Measurements from ENCODE around the gene MAP2. TPM values are rescaled to one million over a fixed set of nuclear protein-coding genes. Genes with fewer than 3 reads are reported as not detected.

Gene MAP2
- total RNA-seq, 1 experiment from 2014 or later: 7.4 TPM

- TF ChIP-seq TCF7L2 (IDR thresholded peaks at IDR 0.05; ENCODE audit: borderline replicate concordance, extremely low read depth, insufficient read depth, insufficient read length): no peak
- no peak for TF ChIP-seq FOSL1 (IDR thresholded peaks at IDR 0.05; ENCODE audit: low read depth)
Observed at GRCh38 chr2:209512971-209513370, 89.1 kb downstream of the MAP2 start (continued).

- H3K27ac ChIP-seq (ENCODE audit: low read depth, low read length): no peak overlapping the region
- no peak overlapping the region for H3K9ac ChIP-seq (ENCODE audit: low read length)
- H4K20me1 ChIP-seq (ENCODE audit: insufficient read depth): no peaks in the 10 kb centered on the region
- H3K79me2 ChIP-seq (ENCODE audit: insufficient read depth, low read length): no peaks in the 10 kb centered on the region
- BruUV-seq (replicated peaks): no TSS peak
- no peaks in the 10 kb centered on the region for H3K4me1 ChIP-seq (ENCODE audit: control insufficient read depth in 1 of 2, insufficient read depth in 2 of 2, low read length in 2 of 2)
- ChIA-PET RAD21 (ENCODE audit: low non-redundant PET in 1 of 2, low total read pairs in 2 of 2, uncharacterized antibody in 2 of 2, unreplicated experiment in 2 of 2) (no interaction called here), POLR2A (no interaction called here), CTCF (no interaction called here)
- H3K9me3 ChIP-seq (ENCODE audit: control insufficient read depth in 1 of 2, insufficient read depth in 1 of 2, low read depth in 1 of 2, low read length in 2 of 2): no peaks in the 10 kb centered on the region
- TF ChIP-seq MAX (IDR thresholded peaks at IDR 0.05) (no peak), EZH2 (IDR thresholded peaks at IDR 0.05) (no peak), REST (IDR thresholded peaks at IDR 0.05; ENCODE audit: low read depth) (no peak), EZH2phosphoT487 (IDR thresholded peaks at IDR 0.05; ENCODE audit: borderline replicate concordance) (no peak), ZFX (IDR thresholded peaks at IDR 0.05) (no peak), FOSL1 (IDR thresholded peaks at IDR 0.05; ENCODE audit: low read depth) (no peak), CBX3 (IDR thresholded peaks at IDR 0.05; ENCODE audit: low read depth) (no peak), POLR2AphosphoS5 (IDR thresholded peaks at IDR 0.05; ENCODE audit: low read depth, low read length) (no peak), JUND (IDR thresholded peaks at IDR 0.05) (no peak), RAD21 (IDR thresholded peaks at IDR 0.05; ENCODE audit: low read depth) (no peak), POLR2A (IDR thresholded peaks at IDR 0.05; ENCODE audit: borderline replicate concordance, extremely low read depth, insufficient read depth, insufficient read length) (no peak), ZNF274 (IDR thresholded peaks at IDR 0.05; ENCODE audit: low read depth, low read length) (no peak), SRF (IDR thresholded peaks at IDR 0.05; ENCODE audit: low read depth) (no peak), TCF7L2 (IDR thresholded peaks at IDR 0.05; ENCODE audit: borderline replicate concordance, extremely low read depth, insufficient read depth, insufficient read length) (no peak), YY1 (IDR thresholded peaks at IDR 0.05; ENCODE audit: extremely low read depth, insufficient replicate concordance, low read depth, low read length) (no peak)
- TF ChIP-seq, protein P1, sequence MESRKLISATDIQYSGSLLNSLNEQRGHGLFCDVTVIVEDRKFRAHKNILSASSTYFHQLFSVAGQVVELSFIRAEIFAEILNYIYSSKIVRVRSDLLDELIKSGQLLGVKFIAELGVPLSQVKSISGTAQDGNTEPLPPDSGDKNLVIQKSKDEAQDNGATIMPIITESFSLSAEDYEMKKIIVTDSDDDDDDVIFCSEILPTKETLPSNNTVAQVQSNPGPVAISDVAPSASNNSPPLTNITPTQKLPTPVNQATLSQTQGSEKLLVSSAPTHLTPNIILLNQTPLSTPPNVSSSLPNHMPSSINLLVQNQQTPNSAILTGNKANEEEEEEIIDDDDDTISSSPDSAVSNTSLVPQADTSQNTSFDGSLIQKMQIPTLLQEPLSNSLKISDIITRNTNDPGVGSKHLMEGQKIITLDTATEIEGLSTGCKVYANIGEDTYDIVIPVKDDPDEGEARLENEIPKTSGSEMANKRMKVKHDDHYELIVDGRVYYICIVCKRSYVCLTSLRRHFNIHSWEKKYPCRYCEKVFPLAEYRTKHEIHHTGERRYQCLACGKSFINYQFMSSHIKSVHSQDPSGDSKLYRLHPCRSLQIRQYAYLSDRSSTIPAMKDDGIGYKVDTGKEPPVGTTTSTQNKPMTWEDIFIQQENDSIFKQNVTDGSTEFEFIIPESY (IDR thresholded peaks at IDR 0.05; ENCODE audit: extremely low read depth, insufficient replicate concordance, low read length): no peak
- TF ChIP-seq, protein P2, sequence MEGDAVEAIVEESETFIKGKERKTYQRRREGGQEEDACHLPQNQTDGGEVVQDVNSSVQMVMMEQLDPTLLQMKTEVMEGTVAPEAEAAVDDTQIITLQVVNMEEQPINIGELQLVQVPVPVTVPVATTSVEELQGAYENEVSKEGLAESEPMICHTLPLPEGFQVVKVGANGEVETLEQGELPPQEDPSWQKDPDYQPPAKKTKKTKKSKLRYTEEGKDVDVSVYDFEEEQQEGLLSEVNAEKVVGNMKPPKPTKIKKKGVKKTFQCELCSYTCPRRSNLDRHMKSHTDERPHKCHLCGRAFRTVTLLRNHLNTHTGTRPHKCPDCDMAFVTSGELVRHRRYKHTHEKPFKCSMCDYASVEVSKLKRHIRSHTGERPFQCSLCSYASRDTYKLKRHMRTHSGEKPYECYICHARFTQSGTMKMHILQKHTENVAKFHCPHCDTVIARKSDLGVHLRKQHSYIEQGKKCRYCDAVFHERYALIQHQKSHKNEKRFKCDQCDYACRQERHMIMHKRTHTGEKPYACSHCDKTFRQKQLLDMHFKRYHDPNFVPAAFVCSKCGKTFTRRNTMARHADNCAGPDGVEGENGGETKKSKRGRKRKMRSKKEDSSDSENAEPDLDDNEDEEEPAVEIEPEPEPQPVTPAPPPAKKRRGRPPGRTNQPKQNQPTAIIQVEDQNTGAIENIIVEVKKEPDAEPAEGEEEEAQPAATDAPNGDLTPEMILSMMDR (IDR thresholded peaks at IDR 0.05 in 2 of 3, conservative IDR thresholded peaks at IDR 0.05 in 1 of 3; ENCODE audit: borderline replicate concordance in 1 of 3, insufficient read depth in 1 of 3, low read depth in 2 of 3, low read length in 2 of 3): no peak
- TF ChIP-seq, protein P3, sequence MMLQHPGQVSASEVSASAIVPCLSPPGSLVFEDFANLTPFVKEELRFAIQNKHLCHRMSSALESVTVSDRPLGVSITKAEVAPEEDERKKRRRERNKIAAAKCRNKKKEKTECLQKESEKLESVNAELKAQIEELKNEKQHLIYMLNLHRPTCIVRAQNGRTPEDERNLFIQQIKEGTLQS (IDR thresholded peaks at IDR 0.05): no peak
- no peaks in the 10 kb centered on the region for H3K9me2 ChIP-seq (ENCODE audit: insufficient read depth)
- no peak overlapping the region for H2AFZ ChIP-seq (ENCODE audit: low read depth, low read length, poor library complexity, severe bottlenecking)
- no peaks in the 10 kb centered on the region for H3K27me3 ChIP-seq (ENCODE audit: insufficient read depth, low read length)
- intact Hi-C loops (cut with micrococcal nuclease): no loop called here
- H3K36me3 ChIP-seq (ENCODE audit: control insufficient read depth in 1 of 2, insufficient read depth in 2 of 2, low read length in 2 of 2): no peaks in the 10 kb centered on the region
- ATAC-seq: no peak
- no peak for DNase-seq (ENCODE audit: low read depth, low spot score)
- H3K4me3 ChIP-seq (replicated peaks in 1 of 2; ENCODE audit: low read depth in 1 of 2, low read length in 2 of 2): no peak overlapping the region
- no peak overlapping the region for H3K4me2 ChIP-seq (ENCODE audit: low read length)
Observed at GRCh38 chr2:209517436-209517835, 93.6 kb downstream of the MAP2 start.
